H1 (cell line): ENCODE data around the gene C1orf210. TPM values are rescaled to one million over a fixed set of nuclear protein-coding genes. Genes with fewer than 3 reads are reported as not detected.

Source experiments
- BACH1 ChIP-seq: IDR thresholded peaks from 2 replicates; pipeline ENCODE4 v1.6.1; 2012; ENCODE audit warnings: low read length, improper control_type of control experiment
- E2F6 ChIP-seq: IDR thresholded peaks from 2 replicates; pipeline ENCODE4 v1.6.1; 2012; ENCODE audit warnings: inconsistent platforms
- EP300 ChIP-seq, 2 experiments: IDR thresholded peaks; 1 replicate in 1 of 2; 2 replicates in 1 of 2; pipeline ENCODE4 v1.6.1; 2011 to 2012; ENCODE audit warnings: low read depth in 2 of 2, low read length in 2 of 2, mild to moderate bottlenecking in 2 of 2, borderline replicate concordance in 1 of 2, inconsistent platforms in 1 of 2, moderate library complexity in 1 of 2
- GABPA ChIP-seq: IDR thresholded peaks from 2 replicates; pipeline ENCODE4 v1.6.1; 2011; ENCODE audit warnings: mild to moderate bottlenecking, low read length, moderate library complexity, borderline replicate concordance; ENCODE audit not compliant: insufficient read depth
- JUND ChIP-seq: IDR thresholded peaks from 2 replicates; pipeline ENCODE4 v1.6.1; 2011; ENCODE audit warnings: mild to moderate bottlenecking, improper control_type of control experiment, low read length
- SIN3A ChIP-seq, 2 experiments: IDR thresholded peaks in 1 of 2; conservative IDR thresholded peaks in 1 of 2; 2 replicates each; pipeline ENCODE4 v1.6.1; 2011 to 2012; ENCODE audit warnings: low read length in 2 of 2, improper control_type of control experiment in 1 of 2, low read depth in 1 of 2, mild to moderate bottlenecking in 1 of 2
- TEAD4 ChIP-seq: IDR thresholded peaks from 2 replicates; pipeline ENCODE4 v1.6.1; 2012; ENCODE audit warnings: low read depth, low read length, inconsistent platforms, mixed read lengths
- polyA plus RNA-seq, 7 experiments: library from polyadenylated mRNA; depleted of rRNA in 3 of 7; stranded (reverse) in 5 of 7; unstranded in 2 of 7; fragments of >200 nt in 5 of 7; fragments of 200-250 nt in 2 of 7; gene quantifications; 1 replicate in 5 of 7; 2 replicates in 1 of 7; 4 replicates in 1 of 7; pipeline versions ENCODE4 v1.2.1 to v1.2.3, GENCODE V29; 2011 to 2013; ENCODE audit warnings: missing spikeins in 2 of 7, mixed read lengths in 2 of 7
- total RNA-seq: library from RNA; stranded (reverse); fragmentation: NEBNext Ultra II Directional; extraction: Animal tissue kit (Norgen Biotek cat#: 25700); gene quantifications from 2 replicates; pipeline ENCODE4 v1.2.1, GENCODE V29; 2021

Gene C1orf210
- total and polyA plus RNA-seq, 2 of the 8 experiments (the other 6 are each of a cell fraction or from before 2014, with no cell fraction given): 12.0 to 27.9 TPM

GRCh38 chr1:43314233-43314632, 28.9 kb upstream of the C1orf210 start (continued):
- no peak for TF ChIP-seq E2F6
- TF ChIP-seq JUND: no peak
- no peak for TF ChIP-seq BACH1
- no peak for TF ChIP-seq GABPA
- no peak for TF ChIP-seq SIN3A (conservative IDR thresholded peaks at IDR 0.05 in 1 of 2, IDR thresholded peaks at IDR 0.05 in 1 of 2; ENCODE audit: low read depth in 1 of 2, low read length in 2 of 2)
- no peak for TF ChIP-seq TEAD4
- no peak for TF ChIP-seq EP300 (IDR thresholded peaks at IDR 0.05; ENCODE audit: borderline replicate concordance in 1 of 2, low read depth in 2 of 2, low read length in 2 of 2)
